WI38 (cell line): ENCODE data around the gene IGF1R.

ENCODE experiments used
- H3K4me3 ChIP-seq: 2 replicates; pipeline ENCODE4 v1.5.1; 2011; ENCODE audit warnings: low read depth, mild to moderate bottlenecking, control low read depth, low read length
- TF ChIP-seq, protein P1 (sequence below): IDR thresholded peaks from 2 replicates; pipeline ENCODE4 v1.5.1; 2012; ENCODE audit warnings: low read depth, mild to moderate bottlenecking, control low read depth, low read length

The IGF1R gene

DNA sequence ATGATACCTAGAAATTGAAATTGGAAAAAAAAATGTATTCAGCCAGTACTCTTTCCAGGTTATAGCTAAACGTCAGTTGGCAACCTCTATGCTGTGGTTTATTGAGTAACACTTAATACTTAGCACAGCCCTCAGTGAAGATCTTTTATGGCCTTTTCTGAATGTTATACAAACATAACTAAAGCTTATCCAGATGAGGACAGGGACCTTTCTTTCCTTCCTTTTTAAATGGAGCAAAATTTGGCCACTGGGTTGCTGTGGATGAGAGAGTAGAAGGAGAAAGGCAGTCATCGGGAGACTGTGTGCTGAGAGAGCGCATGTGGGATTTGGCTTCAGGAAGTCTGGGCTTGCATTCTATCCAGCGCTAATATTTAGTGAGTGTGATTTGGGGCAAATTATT is 36.1 kb downstream of the IGF1R start:
- H3K4me3 ChIP-seq = no peak overlapping the region
- TF ChIP-seq, protein P1, sequence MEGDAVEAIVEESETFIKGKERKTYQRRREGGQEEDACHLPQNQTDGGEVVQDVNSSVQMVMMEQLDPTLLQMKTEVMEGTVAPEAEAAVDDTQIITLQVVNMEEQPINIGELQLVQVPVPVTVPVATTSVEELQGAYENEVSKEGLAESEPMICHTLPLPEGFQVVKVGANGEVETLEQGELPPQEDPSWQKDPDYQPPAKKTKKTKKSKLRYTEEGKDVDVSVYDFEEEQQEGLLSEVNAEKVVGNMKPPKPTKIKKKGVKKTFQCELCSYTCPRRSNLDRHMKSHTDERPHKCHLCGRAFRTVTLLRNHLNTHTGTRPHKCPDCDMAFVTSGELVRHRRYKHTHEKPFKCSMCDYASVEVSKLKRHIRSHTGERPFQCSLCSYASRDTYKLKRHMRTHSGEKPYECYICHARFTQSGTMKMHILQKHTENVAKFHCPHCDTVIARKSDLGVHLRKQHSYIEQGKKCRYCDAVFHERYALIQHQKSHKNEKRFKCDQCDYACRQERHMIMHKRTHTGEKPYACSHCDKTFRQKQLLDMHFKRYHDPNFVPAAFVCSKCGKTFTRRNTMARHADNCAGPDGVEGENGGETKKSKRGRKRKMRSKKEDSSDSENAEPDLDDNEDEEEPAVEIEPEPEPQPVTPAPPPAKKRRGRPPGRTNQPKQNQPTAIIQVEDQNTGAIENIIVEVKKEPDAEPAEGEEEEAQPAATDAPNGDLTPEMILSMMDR = no peak

DNA sequence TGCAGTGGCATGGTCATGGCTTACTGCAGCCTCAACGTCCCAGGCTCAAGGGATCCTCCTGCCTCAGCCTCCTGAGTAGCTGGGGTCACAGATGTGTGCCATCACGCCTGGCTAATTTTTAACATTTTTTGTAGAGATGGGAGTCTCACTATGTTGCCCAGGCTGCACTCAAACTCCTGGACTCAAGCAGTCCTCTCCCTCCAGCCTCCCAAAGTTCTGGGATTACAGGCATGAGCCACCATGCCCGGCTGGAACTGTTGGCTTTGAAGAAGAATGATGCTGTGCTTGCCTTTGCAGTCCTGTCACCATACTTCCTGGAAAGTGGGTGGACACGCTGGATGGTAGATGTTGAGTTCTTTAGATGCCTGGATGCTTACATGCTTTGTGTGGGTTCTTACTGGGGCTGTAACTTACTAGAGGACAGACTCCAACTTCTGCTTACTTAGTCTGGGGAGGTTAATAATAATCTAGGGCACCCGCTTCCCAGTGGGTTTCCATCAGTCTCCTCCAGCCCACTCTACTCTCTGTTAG is 36.7 kb downstream of the IGF1R start:
- TF ChIP-seq, protein P1 = no peak

DNA sequence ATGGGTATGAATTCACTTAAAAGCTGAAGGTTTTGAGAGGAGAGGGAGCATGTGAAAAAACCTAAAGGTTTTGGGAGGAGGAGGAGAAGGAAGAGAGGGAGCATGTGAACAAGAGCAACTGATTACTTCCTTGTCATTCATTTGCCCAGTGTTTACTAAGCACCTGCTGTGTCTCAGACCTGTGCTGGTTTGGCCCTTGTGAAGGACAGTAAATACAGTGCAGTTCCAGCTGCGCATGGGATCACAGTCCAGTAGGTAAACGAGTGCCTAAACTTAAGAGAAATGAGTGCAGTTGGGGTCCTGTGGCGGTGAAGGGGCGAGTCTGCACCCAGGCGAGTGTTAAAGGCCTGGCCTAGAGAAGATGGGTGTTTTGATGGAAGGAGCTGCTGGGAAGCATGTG is 38.6 kb downstream of the IGF1R start:
- TF ChIP-seq, protein P1 = no peak
- no peak overlapping the region for H3K4me3 ChIP-seq

More for the DNA sequence above, 36.7 kb downstream of the IGF1R start:
- no peak overlapping the region for H3K4me3 ChIP-seq

DNA sequence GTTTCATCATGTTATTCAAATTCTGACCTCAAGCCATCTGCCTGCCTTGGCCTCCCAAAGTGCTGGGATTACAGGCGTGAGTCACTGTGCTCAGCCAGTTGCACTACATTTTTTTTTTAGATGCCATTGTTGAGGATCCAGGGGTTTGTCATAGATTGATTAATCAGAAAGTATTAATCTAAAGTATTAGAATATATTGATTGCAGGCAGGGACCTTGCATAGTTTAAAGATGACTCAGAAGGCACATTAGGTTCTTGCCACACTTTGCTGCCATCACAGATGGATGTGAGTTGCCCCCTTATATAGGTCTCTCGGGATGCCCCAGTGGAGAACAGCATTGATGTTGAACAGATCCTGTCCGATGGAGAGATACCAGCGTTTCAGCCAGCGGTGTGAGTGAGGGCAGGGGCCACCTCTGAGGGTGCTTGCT is 41.1 kb downstream of the IGF1R start:
- H3K4me3 ChIP-seq = no peak overlapping the region
- TF ChIP-seq, protein P1 = no peak

DNA sequence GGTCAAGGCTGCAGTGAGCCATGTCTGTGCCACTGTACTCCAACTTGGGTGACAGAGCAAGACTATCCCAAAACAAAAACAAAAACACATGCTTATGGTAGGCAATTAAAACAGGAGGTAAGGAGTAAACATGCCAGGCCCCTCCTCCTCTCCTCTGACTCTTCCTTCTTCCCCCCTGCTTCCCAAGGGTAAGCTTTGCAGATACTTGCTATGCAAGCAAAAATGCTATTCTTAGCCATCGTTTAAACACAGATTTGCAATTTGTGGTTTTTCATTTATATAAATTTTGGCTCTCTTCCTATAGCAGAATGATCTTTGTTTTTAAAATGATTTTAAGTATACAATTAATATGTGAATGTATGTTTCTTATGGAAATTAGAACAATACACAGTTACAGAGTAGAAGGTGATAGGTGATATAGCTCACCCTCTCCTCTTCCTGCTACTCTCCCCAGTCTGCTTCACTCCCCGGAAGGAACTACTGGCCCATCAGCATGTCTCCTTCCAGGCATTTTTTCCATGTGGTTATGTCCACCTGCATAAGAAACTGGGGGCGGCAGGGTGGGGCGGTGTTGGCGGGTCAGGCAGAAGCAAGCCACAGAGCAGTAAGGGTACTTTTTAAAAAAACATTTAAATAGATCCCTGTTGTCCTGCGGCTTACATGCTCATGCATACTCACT is 42.1 kb downstream of the IGF1R start:
- TF ChIP-seq, protein P1 = no peak
- no peak overlapping the region for H3K4me3 ChIP-seq

DNA sequence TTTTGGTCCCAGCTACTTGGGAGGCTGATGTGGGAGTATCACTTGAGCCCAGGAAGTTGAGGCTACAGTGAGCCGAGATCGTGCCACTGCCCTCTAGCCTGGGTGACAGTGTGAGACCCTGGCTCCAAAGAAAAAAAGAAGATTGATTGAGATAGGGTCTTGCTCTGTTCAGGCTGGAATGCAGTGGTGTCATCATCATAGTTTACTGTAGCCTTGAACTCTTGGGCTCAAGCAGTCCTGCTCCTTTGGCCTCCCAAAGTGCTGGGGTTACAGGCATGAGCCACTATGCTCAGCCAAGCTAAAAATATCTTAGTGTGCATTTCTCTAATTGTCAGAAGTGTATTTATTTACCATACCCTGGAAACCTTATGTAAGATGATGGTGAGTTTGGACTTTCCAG is 43.9 kb downstream of the IGF1R start:
- TF ChIP-seq, protein P1 = no peak
- no peak overlapping the region for H3K4me3 ChIP-seq

DNA sequence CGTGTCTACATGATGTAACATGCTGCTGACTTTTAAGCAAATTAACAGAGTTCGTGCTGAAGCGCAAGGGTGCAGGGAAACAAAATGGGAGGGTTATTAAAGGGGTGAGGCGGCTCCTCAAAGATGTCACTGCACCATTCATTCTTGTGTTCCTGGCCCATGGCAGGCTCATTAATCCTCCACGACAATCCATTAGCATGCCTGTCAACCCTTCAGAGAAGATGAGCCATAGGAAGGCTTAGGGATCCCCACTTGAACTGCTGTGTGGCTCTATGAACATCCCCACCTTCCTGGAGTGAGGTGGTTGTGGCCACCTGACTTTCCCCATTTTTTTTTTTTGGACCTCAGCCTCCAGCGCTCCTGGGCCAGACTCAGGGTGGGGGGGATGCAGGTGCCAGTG is 45.8 kb downstream of the IGF1R start:
- H3K4me3 ChIP-seq = no peak overlapping the region
- TF ChIP-seq, protein P1 = no peak
